GM20431 (cell line): Measurements from ENCODE around the gene RGS19.

Source experiments
- in situ Hi-C: fragments of 300-500 bp; cut with MseI, MboI; formaldehyde crosslinking; loops from one replicate; pipeline ENCODE4 v1.15.0; 2020; ENCODE audit warnings: low sequenced_read_pairs; ENCODE audit not compliant: unreplicated experiment

Gene RGS19

GRCh38 chr20:64024141-64024990 is 55.0 kb downstream of the RGS19 start:
- in situ Hi-C loops, result no loop called here

GRCh38 chr20:64023361-64024140 is 55.8 kb downstream of the RGS19 start:
- in situ Hi-C loops, result no loop called here
